ENCODE results near the gene ASB10.

- TF ChIP-seq POLR2A (IDR thresholded peaks at IDR 0.05) (no peak), CTCF (IDR thresholded peaks at IDR 0.05) (no peak)
Measured at GRCh38 chr7:151128716-151129115, 58.3 kb downstream of the ASB10 start.
